Measurements from ENCODE around the gene RFPL1.

Gene RFPL1

DNA sequence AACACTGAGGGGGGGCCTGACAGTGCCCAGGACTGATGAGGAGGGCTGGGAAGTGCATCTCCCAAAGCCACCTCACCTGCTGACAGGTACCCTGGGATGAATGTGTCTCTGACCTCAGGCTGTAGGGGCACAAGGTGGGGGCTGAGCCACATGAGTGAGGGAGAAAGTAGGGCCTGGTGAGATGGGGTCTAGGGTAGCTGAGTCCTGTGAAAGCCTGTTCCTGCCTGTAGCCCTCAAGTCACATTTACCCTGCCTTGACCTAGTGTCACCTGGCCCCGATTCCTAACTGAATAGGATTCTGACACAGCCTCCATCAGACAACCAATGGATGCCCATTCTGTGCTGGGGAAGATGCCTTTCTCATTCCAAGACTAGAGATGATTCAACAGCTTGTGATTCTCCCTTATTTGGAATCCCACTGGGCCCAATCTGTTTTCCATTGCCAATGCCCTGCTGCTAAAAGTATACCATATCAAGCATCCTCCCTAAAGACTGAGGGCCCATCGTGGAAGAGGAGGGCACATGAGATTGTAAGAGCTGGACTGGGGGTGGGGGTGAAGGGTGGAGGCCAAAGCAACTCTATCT, 11.1 kb upstream of the RFPL1 start:
- no peak overlapping the region for H3K4me3 ChIP-seq (ENCODE audit: low read length)
- DNase-seq (ENCODE audit: low read depth) = no peak
- TF ChIP-seq, protein P1, sequence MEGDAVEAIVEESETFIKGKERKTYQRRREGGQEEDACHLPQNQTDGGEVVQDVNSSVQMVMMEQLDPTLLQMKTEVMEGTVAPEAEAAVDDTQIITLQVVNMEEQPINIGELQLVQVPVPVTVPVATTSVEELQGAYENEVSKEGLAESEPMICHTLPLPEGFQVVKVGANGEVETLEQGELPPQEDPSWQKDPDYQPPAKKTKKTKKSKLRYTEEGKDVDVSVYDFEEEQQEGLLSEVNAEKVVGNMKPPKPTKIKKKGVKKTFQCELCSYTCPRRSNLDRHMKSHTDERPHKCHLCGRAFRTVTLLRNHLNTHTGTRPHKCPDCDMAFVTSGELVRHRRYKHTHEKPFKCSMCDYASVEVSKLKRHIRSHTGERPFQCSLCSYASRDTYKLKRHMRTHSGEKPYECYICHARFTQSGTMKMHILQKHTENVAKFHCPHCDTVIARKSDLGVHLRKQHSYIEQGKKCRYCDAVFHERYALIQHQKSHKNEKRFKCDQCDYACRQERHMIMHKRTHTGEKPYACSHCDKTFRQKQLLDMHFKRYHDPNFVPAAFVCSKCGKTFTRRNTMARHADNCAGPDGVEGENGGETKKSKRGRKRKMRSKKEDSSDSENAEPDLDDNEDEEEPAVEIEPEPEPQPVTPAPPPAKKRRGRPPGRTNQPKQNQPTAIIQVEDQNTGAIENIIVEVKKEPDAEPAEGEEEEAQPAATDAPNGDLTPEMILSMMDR (conservative IDR thresholded peaks at IDR 0.05; ENCODE audit: low read length) = no peak

DNA sequence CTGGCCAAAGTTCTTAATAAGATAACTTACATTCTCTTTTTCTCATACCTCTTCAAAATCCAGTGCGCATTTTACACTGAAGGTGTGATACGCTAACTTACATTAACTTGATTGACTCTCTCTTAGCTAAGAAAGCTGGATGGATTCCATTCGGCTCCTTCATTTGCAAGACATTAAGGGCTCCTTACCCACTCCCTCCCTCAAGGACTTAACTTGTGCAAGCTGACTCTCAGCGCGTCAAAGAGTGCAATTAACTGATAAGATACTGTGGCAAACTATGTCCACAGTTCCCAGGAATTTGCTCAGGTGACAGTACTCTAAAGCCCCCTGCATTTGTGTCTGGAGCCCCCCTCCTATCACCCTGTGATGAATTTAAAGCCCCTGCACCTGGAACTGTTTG, 6.4 kb upstream of the RFPL1 start:
- no peak overlapping the region for H3K4me3 ChIP-seq (ENCODE audit: low read length)

DNA sequence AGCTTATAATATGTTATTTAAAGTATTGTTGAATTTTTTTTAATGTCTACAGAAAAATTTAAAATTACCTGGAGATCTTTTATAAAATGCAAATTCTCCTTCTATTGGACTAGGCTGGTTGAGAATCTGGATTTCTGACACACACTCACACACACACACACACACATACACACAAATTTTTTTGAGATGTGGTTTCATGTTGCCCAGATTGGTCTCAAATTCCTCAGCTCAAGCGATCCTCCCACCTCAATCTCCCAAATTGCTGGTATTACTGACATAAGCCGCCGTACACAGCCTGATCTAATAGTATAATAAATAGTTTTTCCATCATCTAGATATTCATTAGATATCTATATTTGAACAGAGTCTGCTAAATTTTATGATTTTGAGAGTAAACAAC, 4.5 kb upstream of the RFPL1 start:
- TF ChIP-seq, protein P1 (conservative IDR thresholded peaks at IDR 0.05; ENCODE audit: low read length) = no peak
- H3K4me3 ChIP-seq (ENCODE audit: low read length) = no peak overlapping the region
- no peak for DNase-seq (ENCODE audit: low read depth)

More for the DNA sequence above, 6.4 kb upstream of the RFPL1 start:
- DNase-seq (ENCODE audit: low read depth) = no peak
- TF ChIP-seq, protein P1 (conservative IDR thresholded peaks at IDR 0.05; ENCODE audit: low read length) = no peak

DNA sequence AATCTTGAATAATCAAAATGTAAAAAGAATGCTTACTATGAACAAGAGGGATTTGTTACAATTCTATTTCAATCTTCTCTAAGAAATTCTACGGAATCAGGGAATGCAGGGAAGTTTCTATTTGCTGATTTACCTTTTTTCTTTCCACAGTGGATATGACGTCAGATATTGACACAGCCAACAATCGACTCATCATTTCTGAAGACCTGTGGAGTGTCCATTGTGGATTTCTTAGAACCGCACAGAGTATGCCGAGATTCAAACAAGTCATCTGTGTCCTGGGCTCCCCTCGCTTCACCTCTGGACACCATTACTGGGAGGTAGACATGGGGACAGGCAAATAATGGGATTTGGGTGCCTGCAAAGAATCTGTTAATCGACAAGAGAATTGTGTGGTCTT, 4.1 kb upstream of the RFPL1 start:
- H3K4me3 ChIP-seq (ENCODE audit: low read length) = no peak overlapping the region
- TF ChIP-seq, protein P1 (conservative IDR thresholded peaks at IDR 0.05; ENCODE audit: low read length) = no peak
- DNase-seq (ENCODE audit: low read depth) = no peak

DNA sequence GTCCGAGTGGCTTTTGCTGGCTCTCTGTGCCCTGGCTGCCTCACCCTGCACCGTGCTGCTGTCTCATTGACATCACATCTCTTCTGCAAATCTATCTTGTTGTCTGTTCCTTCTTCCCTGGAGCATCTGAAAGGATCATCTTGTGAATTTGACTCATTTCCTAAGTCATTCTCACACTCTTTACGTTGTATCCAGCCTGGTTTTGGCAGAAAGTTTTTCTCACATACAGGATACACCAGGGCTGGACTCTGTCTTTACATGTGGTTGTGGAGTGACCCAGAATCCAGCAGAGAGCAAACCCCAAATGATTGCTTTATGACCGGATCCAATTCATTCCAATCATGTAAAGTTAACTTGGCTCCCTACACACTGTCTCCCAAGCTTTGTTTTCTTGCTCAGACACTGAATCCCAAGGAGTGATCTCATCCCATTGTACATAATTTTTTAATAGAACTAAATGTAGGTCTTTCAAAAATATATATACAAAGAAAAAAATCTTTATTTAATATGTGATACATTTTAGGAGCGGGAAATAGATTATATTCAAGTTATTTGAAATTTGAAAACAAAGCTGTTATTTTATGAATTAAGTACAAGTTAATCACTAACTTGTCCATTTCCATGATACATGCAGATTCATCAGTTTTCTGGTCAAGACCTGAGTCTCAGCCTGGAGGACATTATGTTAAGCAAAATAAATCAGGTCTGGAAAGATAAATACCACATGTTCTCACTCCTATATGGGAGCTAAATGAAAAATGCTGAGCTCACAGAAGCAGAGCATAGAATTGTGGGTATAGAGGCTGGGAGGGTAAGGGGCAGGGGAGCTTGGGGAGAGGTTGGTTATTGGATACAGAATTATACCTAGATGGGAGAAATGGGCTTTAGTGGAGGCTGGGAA, 2.9 kb upstream of the RFPL1 start:
- TF ChIP-seq, protein P1 (conservative IDR thresholded peaks at IDR 0.05; ENCODE audit: low read length) = no peak
- DNase-seq (ENCODE audit: low read depth) = no peak
- no peak overlapping the region for H3K4me3 ChIP-seq (ENCODE audit: low read length)

DNA sequence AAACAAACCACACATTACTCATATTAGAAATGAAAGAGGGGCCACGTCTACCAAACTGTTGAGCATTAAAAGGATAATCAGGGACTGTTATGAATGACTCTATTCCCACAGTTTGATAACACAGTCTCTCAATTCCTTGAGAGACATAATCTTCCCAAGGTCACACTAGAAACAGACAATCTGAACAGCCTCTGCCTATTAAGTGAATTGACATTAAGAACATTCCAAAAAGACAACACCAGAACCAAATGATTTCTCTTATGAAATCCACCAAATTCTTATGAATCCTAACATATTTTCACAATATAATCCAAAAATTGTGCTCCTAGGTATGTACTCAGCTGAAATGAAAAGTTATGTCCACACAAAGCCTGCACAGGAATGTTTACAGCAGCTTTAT, 4.6 kb downstream of the RFPL1 start:
- DNase-seq (ENCODE audit: low read depth) = peak; percentile 47
- no peak overlapping the region for H3K4me3 ChIP-seq (ENCODE audit: low read length)
- TF ChIP-seq, protein P1 (conservative IDR thresholded peaks at IDR 0.05; ENCODE audit: low read length) = no peak

DNA sequence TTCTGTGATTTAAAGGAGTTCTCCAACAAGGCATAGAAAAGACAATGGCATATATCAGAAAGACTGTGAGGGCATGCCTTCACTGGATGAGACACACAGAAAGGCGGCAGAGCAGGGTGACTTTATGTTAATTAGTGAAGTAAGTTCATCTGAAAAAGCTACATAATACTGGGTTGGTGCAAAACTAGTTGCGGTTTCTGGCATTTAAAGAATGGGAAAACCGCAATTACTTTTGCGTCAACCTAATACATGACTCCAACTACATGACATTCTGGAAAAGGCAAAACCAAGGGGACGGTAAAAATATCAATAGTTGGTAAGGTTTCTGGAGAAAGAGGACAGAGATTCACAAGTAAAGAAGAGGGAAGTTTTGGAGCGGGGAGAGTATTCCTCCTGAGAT, 5.1 kb downstream of the RFPL1 start:
- TF ChIP-seq, protein P1 (conservative IDR thresholded peaks at IDR 0.05; ENCODE audit: low read length) = no peak
- DNase-seq (ENCODE audit: low read depth) = no peak
- H3K4me3 ChIP-seq (ENCODE audit: low read length) = no peak overlapping the region

All from AG10803 (cell line).